Adrenal gland (tissue), 5 donors: ENCODE measurements around the gene GPRIN2.

Experiments
- POLR2A ChIP-seq, 2 donors: fragments of 450-650 bp; IDR thresholded peaks; one replicate each; pipeline ENCODE4 v1.6.1; 2017; ENCODE audit warnings: antibody characterized with exemption in 2 of 2, mild to moderate bottlenecking in 2 of 2, moderate library complexity in 1 of 2
- TF ChIP-seq, protein P1 (sequence below), 6 experiments: fragments of 450-650 bp in 4 of 6; fragments of 200-600 bp in 2 of 6; sonication (generic) in 1 of 6; IDR thresholded peaks; 1 replicate in 5 of 6; 2 replicates in 1 of 6; pipeline versions ENCODE4 v1.5.1 to v1.8.0; 2016 to 2021; ENCODE audit warnings: antibody characterized with exemption in 6 of 6, mild to moderate bottlenecking in 2 of 6, moderate library complexity in 1 of 6
- donor health status: DM: no; HTN: no; CAD: no.

DNA sequence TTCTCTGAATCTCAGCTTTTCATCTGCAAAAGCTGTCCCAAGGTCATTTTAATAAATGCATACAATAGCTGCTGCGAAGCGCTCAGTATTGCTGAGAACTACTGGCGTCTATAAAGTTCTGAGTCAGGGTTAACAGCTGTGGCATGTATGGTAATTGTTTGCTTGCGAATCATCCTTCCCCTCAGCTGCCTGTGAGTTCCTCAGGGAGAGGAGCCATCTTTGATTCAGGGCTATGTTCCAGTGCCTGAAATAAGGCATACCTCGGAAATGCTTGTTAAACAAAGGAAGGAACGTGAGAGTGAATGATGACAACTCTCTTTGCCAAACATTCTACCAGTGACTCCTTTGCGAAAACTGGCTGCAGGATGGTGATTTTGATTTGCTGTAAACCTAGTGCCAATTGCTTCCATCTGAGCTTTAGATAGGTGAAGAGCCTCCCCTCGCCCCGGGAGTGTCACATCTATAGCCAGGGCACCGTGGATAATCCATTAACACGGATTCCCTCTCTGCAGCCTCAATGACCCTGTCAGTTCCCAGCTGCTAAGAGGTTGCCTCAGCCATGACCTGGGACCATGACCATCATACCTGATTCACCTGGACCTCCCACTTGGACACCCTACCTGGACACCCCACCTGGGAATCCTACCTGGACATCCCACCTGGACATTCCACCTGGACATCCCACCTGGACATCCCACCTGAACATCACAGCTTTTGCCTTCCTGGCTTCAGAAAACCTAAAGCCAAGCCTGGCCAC, 39.6 kb downstream of the GPRIN2 start:
- TF ChIP-seq, protein P1, sequence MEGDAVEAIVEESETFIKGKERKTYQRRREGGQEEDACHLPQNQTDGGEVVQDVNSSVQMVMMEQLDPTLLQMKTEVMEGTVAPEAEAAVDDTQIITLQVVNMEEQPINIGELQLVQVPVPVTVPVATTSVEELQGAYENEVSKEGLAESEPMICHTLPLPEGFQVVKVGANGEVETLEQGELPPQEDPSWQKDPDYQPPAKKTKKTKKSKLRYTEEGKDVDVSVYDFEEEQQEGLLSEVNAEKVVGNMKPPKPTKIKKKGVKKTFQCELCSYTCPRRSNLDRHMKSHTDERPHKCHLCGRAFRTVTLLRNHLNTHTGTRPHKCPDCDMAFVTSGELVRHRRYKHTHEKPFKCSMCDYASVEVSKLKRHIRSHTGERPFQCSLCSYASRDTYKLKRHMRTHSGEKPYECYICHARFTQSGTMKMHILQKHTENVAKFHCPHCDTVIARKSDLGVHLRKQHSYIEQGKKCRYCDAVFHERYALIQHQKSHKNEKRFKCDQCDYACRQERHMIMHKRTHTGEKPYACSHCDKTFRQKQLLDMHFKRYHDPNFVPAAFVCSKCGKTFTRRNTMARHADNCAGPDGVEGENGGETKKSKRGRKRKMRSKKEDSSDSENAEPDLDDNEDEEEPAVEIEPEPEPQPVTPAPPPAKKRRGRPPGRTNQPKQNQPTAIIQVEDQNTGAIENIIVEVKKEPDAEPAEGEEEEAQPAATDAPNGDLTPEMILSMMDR (IDR thresholded peaks at IDR 0.05), result no peak
- TF ChIP-seq POLR2A (IDR thresholded peaks at IDR 0.05), result no peak
